Nephron progenitor cell (in vitro differentiated cells): ENCODE results near the gene ULBP3.

Experiments
- DNase-seq: peaks from one replicate; pipeline ENCODE4 v3.0.0; 2021
- H3K27ac Mint-ChIP-seq: 2 replicates; pipeline ENCODE4 v1.8.0; 2021; ENCODE audit warnings: mild to moderate bottlenecking, moderate library complexity, mixed read lengths
- H3K27me3 Mint-ChIP-seq: 2 replicates; pipeline ENCODE4 v1.8.0; 2021; ENCODE audit warnings: mild to moderate bottlenecking, low read depth, mixed read lengths; ENCODE audit not compliant: poor library complexity
- H3K36me3 Mint-ChIP-seq: 2 replicates; pipeline ENCODE4 v1.8.0; 2021; ENCODE audit warnings: low read depth, mixed read lengths
- H3K4me1 Mint-ChIP-seq: 2 replicates; pipeline ENCODE4 v1.8.0; 2021; ENCODE audit warnings: mixed read lengths
- H3K4me3 Mint-ChIP-seq: 2 replicates; pipeline ENCODE4 v1.8.0; 2021; ENCODE audit warnings: mild to moderate bottlenecking, moderate library complexity, mixed read lengths
- H3K9me3 Mint-ChIP-seq: 2 replicates; pipeline ENCODE4 v1.8.0; 2021; ENCODE audit warnings: mild to moderate bottlenecking, moderate library complexity, mixed read lengths
- TF ChIP-seq, protein P1 (sequence below): fragments of 200-600 bp; sonication (generic); IDR thresholded peaks from 2 replicates; pipeline ENCODE4 v1.5.0; 2021; ENCODE audit warnings: antibody characterized with exemption

ULBP3 gene

GRCh38 chr6:150056916-150057315 is 12.0 kb downstream of the ULBP3 start:
- H3K27ac Mint-ChIP-seq = no peak overlapping the region
- H3K4me1 Mint-ChIP-seq = no peaks in the 10 kb centered on the region
- H3K36me3 Mint-ChIP-seq = peaks cover 17% of the 10 kb centered on the region
- H3K4me3 Mint-ChIP-seq = no peak overlapping the region
- TF ChIP-seq, protein P1, sequence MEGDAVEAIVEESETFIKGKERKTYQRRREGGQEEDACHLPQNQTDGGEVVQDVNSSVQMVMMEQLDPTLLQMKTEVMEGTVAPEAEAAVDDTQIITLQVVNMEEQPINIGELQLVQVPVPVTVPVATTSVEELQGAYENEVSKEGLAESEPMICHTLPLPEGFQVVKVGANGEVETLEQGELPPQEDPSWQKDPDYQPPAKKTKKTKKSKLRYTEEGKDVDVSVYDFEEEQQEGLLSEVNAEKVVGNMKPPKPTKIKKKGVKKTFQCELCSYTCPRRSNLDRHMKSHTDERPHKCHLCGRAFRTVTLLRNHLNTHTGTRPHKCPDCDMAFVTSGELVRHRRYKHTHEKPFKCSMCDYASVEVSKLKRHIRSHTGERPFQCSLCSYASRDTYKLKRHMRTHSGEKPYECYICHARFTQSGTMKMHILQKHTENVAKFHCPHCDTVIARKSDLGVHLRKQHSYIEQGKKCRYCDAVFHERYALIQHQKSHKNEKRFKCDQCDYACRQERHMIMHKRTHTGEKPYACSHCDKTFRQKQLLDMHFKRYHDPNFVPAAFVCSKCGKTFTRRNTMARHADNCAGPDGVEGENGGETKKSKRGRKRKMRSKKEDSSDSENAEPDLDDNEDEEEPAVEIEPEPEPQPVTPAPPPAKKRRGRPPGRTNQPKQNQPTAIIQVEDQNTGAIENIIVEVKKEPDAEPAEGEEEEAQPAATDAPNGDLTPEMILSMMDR = no peak
- H3K9me3 Mint-ChIP-seq = peaks cover 34% of the 10 kb centered on the region
- no peak for DNase-seq
- H3K27me3 Mint-ChIP-seq = peaks cover 72% of the 10 kb centered on the region

- peaks cover 34% of the 10 kb centered on the region for H3K9me3 Mint-ChIP-seq
- no peak for DNase-seq
- H3K4me1 Mint-ChIP-seq = no peaks in the 10 kb centered on the region
- no peak overlapping the region for H3K4me3 Mint-ChIP-seq
- H3K27me3 Mint-ChIP-seq = peaks cover 79% of the 10 kb centered on the region
- no peak overlapping the region for H3K27ac Mint-ChIP-seq
- peaks cover 10% of the 10 kb centered on the region for H3K36me3 Mint-ChIP-seq
- TF ChIP-seq, protein P1 = no peak
Observed at GRCh38 chr6:150056156-150056555, 12.8 kb downstream of the ULBP3 start.

DNA sequence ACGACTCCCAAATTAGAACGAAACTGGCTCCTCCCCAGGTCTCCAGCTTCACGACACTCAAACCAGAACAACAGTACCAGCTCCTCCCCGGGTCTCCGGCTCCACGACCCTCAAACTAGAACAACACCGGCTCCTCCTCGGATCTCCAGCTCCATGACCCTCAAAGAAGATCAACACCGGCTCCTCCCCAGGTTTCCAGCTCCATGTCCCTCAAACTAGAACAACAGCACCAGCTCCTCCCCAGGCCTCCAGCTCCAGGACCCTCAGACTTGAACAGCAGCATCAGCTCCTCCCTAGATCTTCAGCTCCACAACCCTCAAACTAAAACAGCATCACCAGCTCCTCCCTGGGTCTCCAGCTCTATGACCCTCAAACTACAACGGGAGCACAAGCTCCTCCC is 13.8 kb downstream of the ULBP3 start:
- Mint-ChIP-seq H3K27ac (no peak overlapping the region), H3K4me1 (no peaks in the 10 kb centered on the region), H3K27me3 (peaks cover 85% of the 10 kb centered on the region), H3K9me3 (peaks cover 39% of the 10 kb centered on the region), H3K36me3 (peaks cover 6% of the 10 kb centered on the region), H3K4me3 (no peak overlapping the region)
- TF ChIP-seq, protein P1 = no peak
- no peak for DNase-seq

DNA sequence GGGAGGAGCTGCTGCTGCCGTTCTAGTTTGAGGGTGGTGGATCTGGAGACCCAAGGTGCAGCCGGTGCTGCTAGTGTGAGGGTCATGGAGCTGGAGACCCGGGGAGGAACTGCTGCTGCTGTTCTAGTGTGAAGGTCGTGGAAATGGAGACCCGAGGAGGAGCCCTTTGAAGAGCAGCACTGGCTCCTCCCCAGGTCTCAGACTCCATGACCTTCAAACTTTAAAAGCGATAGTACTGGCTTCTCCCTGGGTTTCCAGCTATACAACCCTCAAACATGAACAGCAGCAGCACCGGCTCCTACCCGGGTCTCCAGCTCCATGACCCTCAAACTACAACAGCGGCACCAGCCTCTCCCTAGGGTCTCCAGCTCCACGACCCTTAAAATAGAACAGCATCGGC is 15.5 kb downstream of the ULBP3 start:
- peaks cover 77% of the 10 kb centered on the region for H3K27me3 Mint-ChIP-seq
- peaks cover 6% of the 10 kb centered on the region for H3K36me3 Mint-ChIP-seq
- no peak overlapping the region for H3K27ac Mint-ChIP-seq
- TF ChIP-seq, protein P1 = no peak
- peaks cover 39% of the 10 kb centered on the region for H3K9me3 Mint-ChIP-seq
- DNase-seq = no peak
- H3K4me3 Mint-ChIP-seq = no peak overlapping the region
- H3K4me1 Mint-ChIP-seq = no peaks in the 10 kb centered on the region

- TF ChIP-seq, protein P1 = no peak
- peaks cover 84% of the 10 kb centered on the region for H3K27me3 Mint-ChIP-seq
- H3K4me1 Mint-ChIP-seq = no peaks in the 10 kb centered on the region
- DNase-seq = no peak
- H3K36me3 Mint-ChIP-seq = peaks cover 6% of the 10 kb centered on the region
- H3K4me3 Mint-ChIP-seq = no peak overlapping the region
- H3K9me3 Mint-ChIP-seq = peaks cover 42% of the 10 kb centered on the region
- no peak overlapping the region for H3K27ac Mint-ChIP-seq
Observed at GRCh38 chr6:150050846-150051245, 18.1 kb downstream of the ULBP3 start.

GRCh38 chr6:150048099-150048498 is 20.8 kb downstream of the ULBP3 start:
- no peak overlapping the region for H3K4me3 Mint-ChIP-seq
- H3K36me3 Mint-ChIP-seq = no peaks in the 10 kb centered on the region
- no peaks in the 10 kb centered on the region for H3K4me1 Mint-ChIP-seq
- H3K27ac Mint-ChIP-seq = no peak overlapping the region
- TF ChIP-seq, protein P1 = no peak
- H3K9me3 Mint-ChIP-seq = peaks cover 16% of the 10 kb centered on the region
- H3K27me3 Mint-ChIP-seq = peaks cover 80% of the 10 kb centered on the region
- no peak for DNase-seq
